Activated T-cell treated with anti-CD3 and anti-CD28 coated beads, Interleukin-2, amount 50 U/mL, for 72 hours (primary cell): ENCODE measurements around the gene IQCE. TPM values are rescaled to one million over a fixed set of nuclear protein-coding genes. Genes with fewer than 3 reads are reported as not detected.
"Not testable (repeated sequence)": the region's sequence is repeated elsewhere in the genome, so short reads cannot be mapped to it uniquely, and the experiment has no call there.

Source experiments
- ATAC-seq, 2 donors: fragments of 150-1000 bp; cut with Tn5 transposase; replicated peaks in 1 of 2; 2 replicates each; pipeline ENCODE4 v1.10.0; 2021; ENCODE audit warnings: moderate library complexity in 2 of 2, mild to moderate bottlenecking in 1 of 2
- DNase-seq, 2 donors: peaks; one replicate each; pipeline ENCODE4 v3.0.0; 2021 to 2022; ENCODE audit warnings: mixed read lengths in 1 of 2
- H3K27ac Mint-ChIP-seq: one replicate; pipeline ENCODE4 v1.8.0; 2022; ENCODE audit warnings: mild to moderate bottlenecking, moderate library complexity, mixed read lengths
- H3K27me3 Mint-ChIP-seq: one replicate; pipeline ENCODE4 v1.8.0; 2022; ENCODE audit warnings: low read depth, mixed read lengths
- H3K36me3 Mint-ChIP-seq, 2 donors: one replicate each; pipeline ENCODE4 v1.8.0; 2022; ENCODE audit warnings: mixed read lengths in 2 of 2, mild to moderate bottlenecking in 1 of 2; ENCODE audit not compliant: insufficient read depth in 2 of 2
- H3K4me1 Mint-ChIP-seq: one replicate; pipeline ENCODE4 v1.8.0; 2022; ENCODE audit warnings: low read depth, mixed read lengths
- H3K4me3 Mint-ChIP-seq, 2 donors: one replicate each; pipeline ENCODE4 v1.8.0; 2022; ENCODE audit warnings: mild to moderate bottlenecking in 2 of 2, mixed read lengths in 2 of 2, moderate library complexity in 2 of 2
- H3K9me3 Mint-ChIP-seq, 2 donors: one replicate each; pipeline ENCODE4 v1.8.0; 2022; ENCODE audit warnings: mixed read lengths in 2 of 2
- total RNA-seq, 2 donors: library from RNA; stranded (reverse); gene quantifications; one replicate each; pipeline ENCODE4 v1.2.3, GENCODE V29; 2022

Gene IQCE
- total RNA-seq, 2 donors from 2014 or later: 11.8 to 12.2 TPM

DNA sequence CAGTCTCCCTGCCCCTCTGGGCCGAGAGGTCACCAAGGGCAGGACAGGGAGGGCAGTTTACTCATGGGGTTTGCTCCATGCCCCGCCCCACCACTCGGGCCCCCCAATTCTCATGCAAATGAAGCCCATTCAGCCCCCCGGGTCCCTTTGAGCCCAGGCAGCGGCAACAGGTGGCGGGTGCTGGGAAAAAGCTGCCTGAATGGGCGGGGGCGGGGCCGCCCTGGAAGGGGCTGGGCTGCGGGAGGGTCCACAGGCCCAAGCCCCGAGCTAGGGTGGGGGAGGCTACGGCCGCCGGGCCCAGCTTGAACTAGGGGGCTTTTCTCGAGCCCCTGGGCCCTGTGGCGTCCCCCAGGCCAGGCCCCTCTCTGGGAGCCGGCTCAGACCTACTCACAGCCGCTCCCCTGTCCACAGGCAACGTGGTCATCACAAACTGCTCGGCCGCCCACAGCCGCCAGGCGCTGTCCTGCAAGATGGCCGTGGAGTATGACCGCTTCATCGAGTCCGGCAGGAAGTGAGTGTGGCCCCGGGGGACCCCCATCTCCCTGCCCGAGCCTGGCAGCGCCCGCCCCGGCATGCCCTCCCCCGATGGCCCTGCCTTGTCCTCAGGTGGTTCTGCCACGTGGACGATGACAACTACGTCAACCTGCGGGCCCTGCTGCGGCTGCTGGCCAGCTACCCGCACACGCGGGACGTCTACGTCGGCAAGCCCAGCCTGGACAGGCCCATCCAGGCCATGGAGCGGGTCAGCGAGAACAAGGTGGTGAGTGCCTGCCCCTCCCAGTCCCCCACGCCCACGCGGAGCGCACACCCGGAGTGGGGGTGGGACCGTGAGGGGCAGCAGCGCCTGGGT lies 33.7 kb upstream of the IQCE start:
- peaks cover 60% of the 10 kb centered on the region for H3K4me1 Mint-ChIP-seq
- ATAC-seq (no peak), DNase-seq (no peak)
- H3K27ac Mint-ChIP-seq: no peak overlapping the region
- H3K27me3 Mint-ChIP-seq: no peaks in the 10 kb centered on the region
- no peaks in the 10 kb centered on the region for H3K9me3 Mint-ChIP-seq
- H3K4me3 Mint-ChIP-seq: no peak overlapping the region
- peaks cover 0 to 7% of the 10 kb centered on the region in 2 donors for H3K36me3 Mint-ChIP-seq

DNA sequence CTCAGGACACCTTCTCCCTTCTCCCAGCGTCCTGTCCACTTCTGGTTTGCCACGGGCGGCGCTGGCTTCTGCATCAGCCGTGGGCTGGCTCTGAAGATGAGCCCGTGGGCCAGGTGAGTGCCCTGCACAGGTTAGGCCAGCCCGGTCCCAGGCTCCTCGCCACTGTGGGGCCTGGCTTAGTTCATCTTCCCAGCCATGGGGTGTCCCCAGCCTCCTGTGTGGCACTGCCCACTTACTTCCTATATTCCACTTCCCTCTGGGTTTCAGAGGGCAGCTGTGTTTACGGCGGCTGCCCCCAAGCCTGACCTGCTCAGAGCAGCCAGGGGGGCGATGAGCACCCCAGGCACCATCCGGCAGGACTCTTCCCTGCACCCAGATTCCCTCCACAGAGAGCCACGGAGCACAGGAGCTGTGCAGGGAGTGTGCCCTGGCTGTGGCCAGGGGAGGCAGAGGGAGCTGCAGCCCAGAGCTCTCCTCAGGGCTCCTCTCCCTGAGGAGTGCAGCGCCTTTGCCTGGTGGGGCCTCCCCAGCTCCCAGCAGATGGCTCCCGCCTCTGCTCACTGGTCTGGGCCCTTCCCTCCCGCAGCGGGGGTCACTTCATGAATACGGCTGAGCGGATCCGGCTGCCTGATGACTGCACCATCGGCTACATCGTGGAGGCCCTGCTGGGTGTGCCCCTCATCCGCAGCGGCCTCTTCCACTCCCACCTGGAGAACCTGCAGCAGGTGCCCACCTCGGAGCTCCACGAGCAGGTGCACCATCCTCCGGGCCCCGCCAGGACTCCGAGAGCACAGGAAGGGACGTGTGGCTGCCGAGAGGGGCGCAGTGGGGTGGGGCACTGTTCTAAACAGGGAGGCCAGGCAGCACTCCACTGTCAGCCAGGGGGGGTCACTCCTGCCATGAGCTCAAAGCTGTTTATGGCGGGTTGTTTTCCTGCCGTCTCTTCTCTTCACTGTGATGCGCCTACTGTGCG lies 32.8 kb upstream of the IQCE start:
- peaks cover 69% of the 10 kb centered on the region for H3K4me1 Mint-ChIP-seq
- H3K36me3 Mint-ChIP-seq: peaks cover 0 to 7% of the 10 kb centered on the region in 2 donors
- no peak overlapping the region for H3K27ac Mint-ChIP-seq
- DNase-seq (no peak), ATAC-seq (no peak)
- H3K9me3 Mint-ChIP-seq: no peaks in the 10 kb centered on the region
- H3K27me3 Mint-ChIP-seq: no peaks in the 10 kb centered on the region
- no peak overlapping the region for H3K4me3 Mint-ChIP-seq

DNA sequence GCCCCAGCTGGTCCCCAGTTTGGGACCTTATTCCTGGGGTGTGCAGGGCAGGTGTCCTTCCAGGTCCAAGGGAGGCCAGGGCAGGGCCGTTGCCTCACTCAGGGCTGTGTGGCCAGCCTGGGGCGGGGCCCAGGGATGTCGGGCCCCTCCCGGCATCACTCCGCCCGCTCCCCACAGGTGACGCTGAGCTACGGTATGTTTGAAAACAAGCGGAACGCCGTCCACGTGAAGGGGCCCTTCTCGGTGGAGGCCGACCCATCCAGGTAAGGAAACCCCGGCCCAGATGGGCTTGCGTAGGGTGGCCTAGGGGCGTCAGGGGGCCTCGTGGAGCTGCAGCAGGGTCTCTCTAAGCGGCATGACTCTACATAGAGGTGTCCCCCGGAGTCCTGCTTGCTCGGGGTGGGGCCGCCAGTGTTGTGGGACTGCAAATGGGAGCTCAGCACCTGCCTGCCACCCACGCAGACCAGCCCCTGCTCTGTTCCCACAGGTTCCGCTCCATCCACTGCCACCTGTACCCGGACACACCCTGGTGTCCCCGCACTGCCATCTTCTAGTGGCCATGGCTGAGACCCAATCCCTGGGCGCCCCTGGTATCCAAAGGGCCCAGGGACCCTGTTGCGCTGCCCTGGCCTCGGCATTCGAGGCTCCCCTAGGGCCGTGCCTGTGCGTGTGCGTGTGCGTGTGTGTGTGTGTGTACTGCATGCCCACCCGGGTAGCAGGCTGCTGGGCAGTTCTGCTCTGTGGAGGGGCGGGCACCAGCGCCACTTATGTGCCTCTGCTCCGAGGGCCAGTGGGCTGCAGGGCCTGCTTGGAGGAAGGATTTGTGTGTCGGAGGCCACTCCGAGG lies 31.9 kb upstream of the IQCE start:
- Mint-ChIP-seq H3K36me3 (peaks cover 0 to 4% of the 10 kb centered on the region in 2 donors), H3K4me1 (peaks cover 67% of the 10 kb centered on the region), H3K27me3 (no peaks in the 10 kb centered on the region), H3K4me3 (no peak overlapping the region), H3K9me3 (no peaks in the 10 kb centered on the region), H3K27ac (no peak overlapping the region)
- DNase-seq (no peak), ATAC-seq (no peak)

DNA sequence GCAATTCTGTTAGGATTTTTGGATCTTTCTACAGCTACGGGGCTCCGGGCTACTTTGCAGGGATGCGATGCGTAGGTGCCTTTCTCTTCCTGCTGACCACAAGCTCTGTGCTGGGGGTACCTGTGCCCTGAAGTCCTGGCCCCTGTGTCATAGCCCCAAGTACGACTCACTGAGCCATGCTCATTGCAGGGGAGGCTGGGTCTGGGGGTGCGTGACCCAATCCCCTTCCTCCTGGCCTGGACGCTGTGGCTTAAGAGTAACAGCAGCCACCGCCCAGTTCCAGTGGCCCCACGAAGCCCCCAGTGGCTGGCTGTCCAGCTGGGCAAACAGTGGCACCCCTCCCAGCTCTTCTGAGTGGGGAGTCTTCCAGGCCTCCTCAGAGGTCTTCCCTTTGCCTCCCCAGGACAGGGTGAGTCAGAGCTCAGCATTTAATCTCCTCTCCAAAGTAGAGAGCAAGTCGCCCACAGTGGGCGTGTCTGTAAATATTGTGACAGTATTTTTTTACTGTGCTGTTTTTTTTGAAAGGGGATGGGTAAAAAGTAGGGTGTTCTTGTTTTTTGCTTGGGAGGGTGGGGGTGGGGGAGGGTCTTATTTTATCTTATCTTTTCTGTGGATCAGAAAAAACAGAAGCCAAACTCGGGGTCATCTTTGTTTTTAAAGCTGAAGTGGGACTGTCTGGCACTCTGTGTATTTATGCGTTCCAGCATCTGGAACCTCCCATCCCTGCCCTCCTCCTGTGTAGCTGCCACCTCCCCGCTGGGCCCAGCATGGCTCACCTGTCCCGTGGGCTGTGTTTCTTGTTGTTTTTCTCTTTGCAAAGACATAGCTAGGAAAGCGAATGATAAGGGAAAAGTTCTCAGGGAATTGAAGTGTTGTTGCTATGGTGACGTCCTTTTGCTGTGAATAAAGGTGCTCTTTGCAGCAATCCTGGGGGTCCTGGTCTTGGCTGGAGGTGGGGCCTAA lies 31.0 kb upstream of the IQCE start:
- ATAC-seq: peak in 1 of 2 donors; percentile 19
- Mint-ChIP-seq H3K4me1 (peaks cover 58% of the 10 kb centered on the region), H3K27me3 (no peaks in the 10 kb centered on the region), H3K4me3 (peak overlapping the region; percentile 86), H3K36me3 (peaks cover 0 to 3% of the 10 kb centered on the region in 2 donors), H3K27ac (peak overlapping the region; percentile 78), H3K9me3 (peaks cover 0 to 2% of the 10 kb centered on the region in 2 donors)
- DNase-seq: peak; percentile 44 to 70

DNA sequence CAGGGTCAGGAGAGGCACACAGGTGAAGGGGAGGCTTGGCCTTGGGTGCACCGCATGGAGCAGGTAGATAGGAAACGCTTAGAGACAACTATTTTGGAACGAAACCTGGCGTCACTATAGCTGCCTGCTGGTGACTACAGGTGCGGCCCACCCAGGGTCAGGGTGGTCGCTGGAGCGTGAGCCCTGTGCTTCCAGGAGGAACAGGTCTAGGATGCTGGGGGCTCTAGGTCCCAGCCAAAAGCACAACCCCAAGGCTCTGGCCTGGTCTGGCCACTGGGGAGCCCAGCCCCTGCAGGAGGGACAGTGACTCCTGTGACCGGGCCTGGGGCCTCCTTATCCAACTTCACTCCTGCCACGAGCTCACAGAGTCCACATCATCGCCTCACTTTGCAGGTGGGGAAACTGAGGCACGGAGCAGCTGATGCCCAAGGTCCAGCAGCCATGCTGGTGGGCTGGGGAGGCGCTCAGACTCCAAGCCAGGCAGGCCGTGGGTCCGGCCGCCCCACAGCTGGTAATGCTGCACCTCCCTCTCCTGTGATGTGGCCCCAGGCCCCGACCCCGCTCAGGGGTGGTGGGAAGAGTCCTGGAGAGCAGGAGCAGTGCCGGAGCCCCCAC lies 30.2 kb upstream of the IQCE start:
- peaks cover 0 to 1% of the 10 kb centered on the region in 2 donors for H3K36me3 Mint-ChIP-seq
- peak overlapping the region; percentile 86 for H3K4me3 Mint-ChIP-seq
- H3K27ac Mint-ChIP-seq: peak overlapping the region; percentile 78
- no peaks in the 10 kb centered on the region for H3K27me3 Mint-ChIP-seq
- H3K4me1 Mint-ChIP-seq: peaks cover 50% of the 10 kb centered on the region
- ATAC-seq (no peak), DNase-seq (no peak)
- peaks cover 0 to 2% of the 10 kb centered on the region in 2 donors for H3K9me3 Mint-ChIP-seq

DNA sequence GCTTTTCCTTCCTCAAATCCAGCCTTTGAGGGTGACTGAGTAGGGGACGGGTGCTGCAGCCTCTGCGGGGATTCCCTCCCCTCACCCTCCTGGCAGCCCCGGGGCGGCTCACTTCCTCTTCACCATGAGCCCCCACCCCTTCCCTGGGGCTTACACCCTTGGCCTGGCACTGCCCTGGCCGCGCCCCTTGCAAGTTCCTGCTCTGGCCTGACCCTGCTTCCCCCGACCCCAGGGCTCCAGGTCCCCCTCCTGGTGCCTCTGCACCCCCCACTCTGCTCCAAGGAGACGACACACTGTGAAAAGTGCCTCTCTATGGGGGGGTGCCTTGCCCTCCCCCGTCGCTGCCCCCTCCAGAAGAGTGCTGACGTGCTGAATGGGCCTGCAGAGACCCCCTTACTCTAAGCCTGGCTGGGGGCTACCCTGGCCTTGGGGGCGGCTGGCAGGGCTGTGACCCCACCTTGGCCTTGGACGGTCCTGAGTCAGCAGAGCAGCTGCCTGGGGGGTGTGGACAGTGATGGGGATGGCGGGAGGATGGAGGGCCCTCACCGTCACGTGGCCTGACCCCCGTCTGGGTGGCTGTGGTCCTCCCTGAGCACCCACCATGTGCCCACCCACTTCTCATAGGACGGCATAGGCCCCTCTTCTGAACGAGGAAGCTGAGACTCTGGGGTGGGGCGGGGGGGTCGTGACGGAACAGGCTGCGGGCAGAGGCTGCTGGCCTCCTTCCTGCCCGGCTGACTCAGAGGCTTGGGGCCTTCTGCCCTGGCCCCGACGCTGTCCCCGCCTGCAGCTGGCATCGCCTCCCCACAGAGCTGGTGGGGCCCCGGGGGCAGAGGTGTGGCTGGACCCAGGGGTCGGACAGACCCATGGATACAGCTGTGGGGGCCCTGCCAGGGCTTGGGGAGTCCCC lies 29.4 kb upstream of the IQCE start:
- peak overlapping the region; percentile 86 for H3K4me3 Mint-ChIP-seq
- peaks cover 48% of the 10 kb centered on the region for H3K4me1 Mint-ChIP-seq
- peaks cover 0 to 2% of the 10 kb centered on the region in 2 donors for H3K9me3 Mint-ChIP-seq
- ATAC-seq: peak; percentile 74 to 75
- H3K36me3 Mint-ChIP-seq: peaks cover 0 to 1% of the 10 kb centered on the region in 2 donors
- H3K27me3 Mint-ChIP-seq: no peaks in the 10 kb centered on the region
- H3K27ac Mint-ChIP-seq: peak overlapping the region; percentile 92
- peak; percentile 77 for DNase-seq

DNA sequence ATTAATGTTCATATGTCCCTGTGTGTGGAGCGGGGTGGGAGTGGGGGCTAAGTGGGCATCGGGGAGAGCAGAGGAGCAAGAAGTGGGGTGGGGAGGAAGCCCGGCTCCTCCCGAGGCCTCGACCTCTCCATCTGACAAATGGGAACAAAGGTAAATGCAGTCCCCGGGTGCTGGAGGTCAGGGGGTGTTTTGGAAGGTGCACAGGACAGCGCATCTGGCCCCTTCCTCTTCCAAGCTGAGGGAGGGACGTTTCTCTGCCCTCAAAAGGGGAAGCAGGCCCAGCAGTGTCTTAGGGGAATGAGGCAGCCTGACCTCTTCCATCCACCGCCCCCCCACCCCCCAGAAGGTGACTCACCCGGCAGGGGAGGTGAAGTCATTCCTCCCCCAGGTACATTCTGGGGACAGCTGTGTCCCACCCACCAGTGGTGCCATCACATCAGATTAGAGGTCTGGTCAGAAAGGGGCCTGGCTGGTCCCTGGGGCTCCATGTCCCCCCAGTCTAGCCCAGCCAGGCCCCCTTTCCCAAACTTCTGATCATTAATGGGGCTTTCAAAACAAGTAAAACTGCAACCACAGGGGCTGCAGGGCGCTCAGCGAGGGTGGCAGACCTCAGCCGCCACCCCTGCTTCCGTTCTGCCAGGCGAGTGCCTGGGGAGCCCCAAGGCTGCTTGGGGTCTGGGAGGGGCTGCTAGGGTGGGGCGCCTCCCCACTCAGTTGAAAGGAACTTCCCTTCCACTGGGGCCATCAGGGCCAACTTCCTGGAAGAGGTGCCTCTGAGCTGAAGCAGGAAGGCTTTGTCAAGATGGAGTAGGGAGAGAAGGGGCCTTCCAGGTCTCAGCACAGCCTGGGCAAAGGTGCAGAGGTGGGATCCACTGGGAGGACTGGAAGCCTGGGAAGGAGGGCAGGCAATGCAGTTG lies 28.4 kb upstream of the IQCE start:
- DNase-seq (peak; percentile 73 to 80), ATAC-seq (peak; percentile 70 to 74)
- H3K4me1 Mint-ChIP-seq: peaks cover 48% of the 10 kb centered on the region
- peaks cover 0 to 2% of the 10 kb centered on the region in 2 donors for H3K9me3 Mint-ChIP-seq
- H3K36me3 Mint-ChIP-seq: peaks cover 0 to 1% of the 10 kb centered on the region in 2 donors
- peak overlapping the region; percentile 92 for H3K27ac Mint-ChIP-seq
- no peaks in the 10 kb centered on the region for H3K27me3 Mint-ChIP-seq
- peak overlapping the region; percentile 86 for H3K4me3 Mint-ChIP-seq

DNA sequence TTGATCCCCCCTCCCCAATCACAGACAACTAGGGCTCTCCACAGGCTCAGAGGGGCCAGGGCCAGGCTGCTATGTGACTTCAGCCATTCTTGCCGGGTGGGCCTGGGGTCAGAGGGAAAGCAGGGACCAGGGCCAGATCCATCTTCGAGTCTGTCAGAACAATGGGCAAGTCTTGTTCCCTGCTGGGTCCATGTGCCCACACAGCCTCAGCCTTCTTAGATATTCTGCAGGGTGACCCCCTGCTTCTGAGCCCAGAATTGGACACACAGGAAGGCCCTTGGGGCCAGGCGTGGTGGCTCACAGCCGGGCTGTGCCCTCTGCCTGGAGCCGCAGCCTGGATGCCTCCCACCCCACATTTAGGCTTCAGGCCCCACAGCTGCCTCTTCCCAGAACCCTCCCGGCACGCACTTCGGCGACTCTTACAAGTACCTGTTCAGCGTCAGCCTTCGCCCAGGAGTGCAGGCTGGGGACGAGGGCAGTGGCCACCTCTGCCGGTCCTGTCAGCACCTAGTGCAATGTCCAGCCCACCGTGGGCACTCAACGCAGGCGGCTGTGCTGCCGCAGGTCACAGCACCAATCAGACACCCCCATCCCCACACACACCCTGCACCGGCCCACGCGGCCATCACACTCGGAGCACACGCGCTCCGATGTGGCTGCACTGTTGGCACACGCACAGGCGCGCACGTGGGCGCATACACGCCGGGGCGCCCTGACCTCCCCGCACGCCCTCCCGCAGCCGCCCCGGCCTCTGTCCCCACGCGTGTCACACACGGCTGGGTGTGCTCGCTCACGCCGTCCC lies 27.6 kb upstream of the IQCE start:
- Mint-ChIP-seq H3K4me3 (peak overlapping the region; percentile 86), H3K27ac (peak overlapping the region; percentile 85), H3K4me1 (peaks cover 48% of the 10 kb centered on the region)
- not testable (repeated sequence) for ATAC-seq, H3K27me3 Mint-ChIP-seq, H3K9me3 Mint-ChIP-seq, DNase-seq, H3K36me3 Mint-ChIP-seq

DNA sequence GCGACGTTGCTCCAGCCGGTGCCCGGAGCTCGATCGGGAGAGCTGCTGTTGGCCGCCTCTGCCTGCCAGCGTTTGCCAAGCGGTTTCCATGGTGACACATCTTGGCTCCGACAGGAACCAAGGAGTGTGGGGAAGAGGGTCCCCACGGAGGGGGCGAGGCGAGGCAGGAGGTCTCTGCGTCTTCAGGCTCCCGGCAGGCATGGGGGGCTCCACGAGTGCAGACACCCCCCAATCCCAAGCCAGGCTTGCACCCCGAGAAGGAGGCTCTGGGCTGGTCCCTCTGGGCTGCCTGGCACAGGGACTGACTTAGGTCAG lies 27.0 kb upstream of the IQCE start:
- H3K9me3 Mint-ChIP-seq, DNase-seq, ATAC-seq, H3K4me3 Mint-ChIP-seq, H3K36me3 Mint-ChIP-seq, H3K27me3 Mint-ChIP-seq, H3K27ac Mint-ChIP-seq: not testable (repeated sequence)
- H3K4me1 Mint-ChIP-seq: peaks cover 43% of the 10 kb centered on the region
